Mesothelial cell of epicardium (in vitro differentiated cells): ENCODE data around the gene SLIT3. TPM values are rescaled to one million over a fixed set of nuclear protein-coding genes. Genes with fewer than 3 reads are reported as not detected.

Experiments used
- DNase-seq, 2 experiments: peaks; one replicate each; pipeline ENCODE4 v3.0.0; 2021; ENCODE audit warnings: low spot score in 2 of 2; ENCODE audit not compliant: unreplicated experiment in 2 of 2
- H3K27ac Mint-ChIP-seq: 2 replicates; pipeline ENCODE4 v1.8.0; 2021; ENCODE audit warnings: mixed read lengths
- H3K27me3 Mint-ChIP-seq: 2 replicates; pipeline ENCODE4 v1.8.0; 2021; ENCODE audit warnings: low read depth, mixed read lengths
- H3K36me3 Mint-ChIP-seq: 2 replicates; pipeline ENCODE4 v1.8.0; 2021; ENCODE audit warnings: mixed read lengths
- H3K4me1 Mint-ChIP-seq: 2 replicates; pipeline ENCODE4 v1.8.0; 2021; ENCODE audit warnings: mixed read lengths
- H3K4me3 Mint-ChIP-seq: 2 replicates; pipeline ENCODE4 v1.8.0; 2021; ENCODE audit warnings: mild to moderate bottlenecking, moderate library complexity, mixed read lengths
- H3K9me3 Mint-ChIP-seq: 2 replicates; pipeline ENCODE4 v1.8.0; 2021; ENCODE audit warnings: mixed read lengths
- CTCF ChIP-seq: fragments of 200-600 bp; sonication (generic); IDR thresholded peaks from one replicate; pipeline ENCODE4 v1.5.0; 2021; ENCODE audit warnings: antibody characterized with exemption; ENCODE audit not compliant: unreplicated experiment
- total RNA-seq: library from RNA; stranded (reverse); gene quantifications from 3 replicates; pipeline ENCODE4 v1.2.1, GENCODE V29; 2021

SLIT3 gene
- total RNA-seq, 1 donor from 2014 or later = 65.1 TPM

GRCh38 chr5:168965638-168966037 lies 335.3 kb downstream of the SLIT3 start:
- H3K27me3 Mint-ChIP-seq = peaks cover 5% of the 10 kb centered on the region
- no peak overlapping the region for H3K4me3 Mint-ChIP-seq
- no peaks in the 10 kb centered on the region for H3K36me3 Mint-ChIP-seq
- H3K27ac Mint-ChIP-seq = no peak overlapping the region
- TF ChIP-seq CTCF = no peak
- DNase-seq = no peak
- peaks cover 65% of the 10 kb centered on the region for H3K4me1 Mint-ChIP-seq
- H3K9me3 Mint-ChIP-seq = no peaks in the 10 kb centered on the region

GRCh38 chr5:168964182-168964581 lies 336.8 kb downstream of the SLIT3 start:
- Mint-ChIP-seq H3K9me3 (no peaks in the 10 kb centered on the region), H3K27ac (peak overlapping the region; percentile 45), H3K4me1 (peaks cover 72% of the 10 kb centered on the region), H3K36me3 (no peaks in the 10 kb centered on the region), H3K4me3 (no peak overlapping the region), H3K27me3 (peaks cover 2% of the 10 kb centered on the region)
- TF ChIP-seq CTCF = no peak
- no peak for DNase-seq

GRCh38 chr5:168962306-168962705 lies 338.6 kb downstream of the SLIT3 start:
- H3K4me3 Mint-ChIP-seq = no peak overlapping the region
- H3K4me1 Mint-ChIP-seq = peaks cover 56% of the 10 kb centered on the region
- no peak for TF ChIP-seq CTCF
- no peaks in the 10 kb centered on the region for H3K36me3 Mint-ChIP-seq
- H3K9me3 Mint-ChIP-seq = no peaks in the 10 kb centered on the region
- no peak for DNase-seq
- no peak overlapping the region for H3K27ac Mint-ChIP-seq
- peaks cover 2% of the 10 kb centered on the region for H3K27me3 Mint-ChIP-seq

DNA sequence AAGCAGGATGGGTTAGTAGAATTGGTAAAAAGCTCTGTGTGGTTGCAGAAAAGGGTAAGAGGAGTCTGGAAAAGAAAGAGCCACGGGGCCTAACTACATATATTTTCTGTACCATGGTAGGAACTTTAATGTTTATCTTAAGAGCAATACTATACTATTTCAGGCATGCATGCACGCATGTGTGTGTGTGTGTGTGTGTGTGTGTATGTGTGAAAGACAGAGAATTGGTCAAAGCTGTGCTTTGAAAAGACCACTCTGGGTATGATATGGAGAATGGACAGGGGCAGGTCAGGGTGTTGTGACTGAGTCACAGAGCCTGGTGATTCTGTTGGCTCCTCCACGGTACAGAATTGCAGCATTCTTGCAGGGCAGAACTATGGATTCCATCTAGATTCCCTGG lies 339.3 kb downstream of the SLIT3 start:
- no peak overlapping the region for H3K4me3 Mint-ChIP-seq
- peaks cover 56% of the 10 kb centered on the region for H3K4me1 Mint-ChIP-seq
- no peaks in the 10 kb centered on the region for H3K9me3 Mint-ChIP-seq
- H3K27ac Mint-ChIP-seq = peak overlapping the region; percentile 14
- TF ChIP-seq CTCF = no peak
- no peaks in the 10 kb centered on the region for H3K36me3 Mint-ChIP-seq
- DNase-seq = no peak
- peaks cover 2% of the 10 kb centered on the region for H3K27me3 Mint-ChIP-seq

- no peaks in the 10 kb centered on the region for H3K9me3 Mint-ChIP-seq
- no peaks in the 10 kb centered on the region for H3K36me3 Mint-ChIP-seq
- H3K27me3 Mint-ChIP-seq = no peaks in the 10 kb centered on the region
- TF ChIP-seq CTCF = no peak
- DNase-seq = no peak
- H3K27ac Mint-ChIP-seq = no peak overlapping the region
- no peak overlapping the region for H3K4me3 Mint-ChIP-seq
- peaks cover 46% of the 10 kb centered on the region for H3K4me1 Mint-ChIP-seq
Observed at GRCh38 chr5:168960497-168960896, 340.4 kb downstream of the SLIT3 start.

- Mint-ChIP-seq H3K4me3 (no peak overlapping the region), H3K27me3 (no peaks in the 10 kb centered on the region), H3K27ac (no peak overlapping the region), H3K36me3 (no peaks in the 10 kb centered on the region), H3K4me1 (peaks cover 3% of the 10 kb centered on the region), H3K9me3 (no peaks in the 10 kb centered on the region)
- DNase-seq = no peak
- TF ChIP-seq CTCF = no peak
Observed at GRCh38 chr5:168953351-168953750, 347.6 kb downstream of the SLIT3 start.
